SH-SY5Y (cell line): Measurements from ENCODE around the gene TMEM272.

Experiments
- GATA2 ChIP-seq: IDR thresholded peaks from 2 replicates; pipeline ENCODE4 v1.6.1; 2011; ENCODE audit warnings: mild to moderate bottlenecking, low read depth, low read length
- GATA3 ChIP-seq: IDR thresholded peaks from 2 replicates; pipeline ENCODE4 v1.6.1; 2011; ENCODE audit warnings: low read depth, mild to moderate bottlenecking, low read length, moderate library complexity

The TMEM272 gene

GRCh38 chr13:51796546-51796945 is 48.4 kb downstream of the TMEM272 start:
- TF ChIP-seq GATA3 = no peak
- TF ChIP-seq GATA2 = no peak

- TF ChIP-seq GATA3 (no peak), GATA2 (no peak)
Measured at GRCh38 chr13:51795419-51795818, 49.6 kb downstream of the TMEM272 start.

GRCh38 chr13:51794964-51795363 is 50.0 kb downstream of the TMEM272 start:
- TF ChIP-seq GATA3 (no peak), GATA2 (no peak)

- TF ChIP-seq GATA3 (no peak), GATA2 (no peak)
Measured at GRCh38 chr13:51793570-51794271, 51.3 kb downstream of the TMEM272 start.

GRCh38 chr13:51786425-51787265 is 58.3 kb downstream of the TMEM272 start:
- no peak; the same call in 1 of the 2 replicates for TF ChIP-seq GATA3
- no peak for TF ChIP-seq GATA2

GRCh38 chr13:51785712-51786424 is 59.1 kb downstream of the TMEM272 start:
- peak; percentile 95 for TF ChIP-seq GATA3
- TF ChIP-seq GATA2 = peak; percentile 99

- no peak for TF ChIP-seq GATA2
- no peak for TF ChIP-seq GATA3
Measured at GRCh38 chr13:51784097-51784496, 60.9 kb downstream of the TMEM272 start.

GRCh38 chr13:51783428-51784094 is 61.4 kb downstream of the TMEM272 start:
- TF ChIP-seq GATA2 (no peak), GATA3 (no peak)

GRCh38 chr13:51782026-51782710 is 62.8 kb downstream of the TMEM272 start:
- no peak for TF ChIP-seq GATA3
- no peak for TF ChIP-seq GATA2

- TF ChIP-seq GATA3 (no peak), GATA2 (no peak)
Measured at GRCh38 chr13:51781246-51782022, 63.5 kb downstream of the TMEM272 start.

GRCh38 chr13:51780099-51780498 is 64.9 kb downstream of the TMEM272 start:
- no peak for TF ChIP-seq GATA3
- no peak for TF ChIP-seq GATA2

- TF ChIP-seq GATA2 (no peak), GATA3 (no peak)
Measured at GRCh38 chr13:51778392-51778791, 66.6 kb downstream of the TMEM272 start.
